ENCODE measurements around the gene TNS1.

TNS1 gene

DNA sequence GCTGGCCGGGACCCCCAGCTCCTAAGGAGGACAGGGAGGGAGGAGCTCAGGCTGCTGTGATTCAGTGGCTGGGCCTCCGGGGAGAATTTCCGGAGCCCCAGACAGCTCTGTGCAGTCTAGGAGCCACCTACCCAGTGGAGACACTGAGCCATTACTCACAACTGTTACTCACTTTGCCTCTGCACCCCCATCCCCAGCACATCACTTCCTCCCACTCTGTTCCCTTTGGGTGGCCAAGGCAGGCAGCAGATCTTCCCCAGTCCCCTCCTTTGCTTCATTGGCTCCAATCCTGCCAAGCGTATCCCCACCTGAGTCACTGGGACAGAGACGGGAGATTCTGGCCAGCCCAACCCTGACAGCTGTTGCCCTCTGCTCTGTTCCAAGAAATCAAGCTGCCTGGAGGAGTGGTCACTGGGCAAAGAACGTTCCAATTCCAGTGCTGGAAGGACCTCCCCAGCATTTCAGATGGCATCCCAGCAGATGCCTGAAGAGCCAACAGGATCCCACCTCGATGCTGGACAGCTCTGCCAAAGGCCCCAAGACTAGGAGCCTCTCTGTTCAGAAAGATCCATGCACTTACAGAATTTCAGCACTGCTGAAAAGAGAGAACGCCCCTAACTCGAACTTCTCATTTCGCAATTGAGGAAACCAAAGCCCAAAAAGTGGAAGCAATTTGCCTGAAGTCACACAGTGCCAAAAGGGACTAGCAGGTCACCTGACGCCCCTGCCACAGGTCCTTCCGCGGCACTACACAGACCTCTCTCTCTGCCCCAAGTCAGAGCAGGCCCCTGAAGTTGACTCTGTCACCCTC lies 68.3 kb downstream of the TNS1 start:
- TF ChIP-seq GABPA (IDR thresholded peaks at IDR 0.05; ENCODE audit: low read depth) (no peak), SPI1 (IDR thresholded peaks at IDR 0.05; ENCODE audit: borderline replicate concordance, low read depth) (peak; percentile 47; the same call in 1 of the 2 replicates), POLR2AphosphoS5 (IDR thresholded peaks at IDR 0.05; ENCODE audit: low read depth) (no peak)
- TF ChIP-seq, protein P1, sequence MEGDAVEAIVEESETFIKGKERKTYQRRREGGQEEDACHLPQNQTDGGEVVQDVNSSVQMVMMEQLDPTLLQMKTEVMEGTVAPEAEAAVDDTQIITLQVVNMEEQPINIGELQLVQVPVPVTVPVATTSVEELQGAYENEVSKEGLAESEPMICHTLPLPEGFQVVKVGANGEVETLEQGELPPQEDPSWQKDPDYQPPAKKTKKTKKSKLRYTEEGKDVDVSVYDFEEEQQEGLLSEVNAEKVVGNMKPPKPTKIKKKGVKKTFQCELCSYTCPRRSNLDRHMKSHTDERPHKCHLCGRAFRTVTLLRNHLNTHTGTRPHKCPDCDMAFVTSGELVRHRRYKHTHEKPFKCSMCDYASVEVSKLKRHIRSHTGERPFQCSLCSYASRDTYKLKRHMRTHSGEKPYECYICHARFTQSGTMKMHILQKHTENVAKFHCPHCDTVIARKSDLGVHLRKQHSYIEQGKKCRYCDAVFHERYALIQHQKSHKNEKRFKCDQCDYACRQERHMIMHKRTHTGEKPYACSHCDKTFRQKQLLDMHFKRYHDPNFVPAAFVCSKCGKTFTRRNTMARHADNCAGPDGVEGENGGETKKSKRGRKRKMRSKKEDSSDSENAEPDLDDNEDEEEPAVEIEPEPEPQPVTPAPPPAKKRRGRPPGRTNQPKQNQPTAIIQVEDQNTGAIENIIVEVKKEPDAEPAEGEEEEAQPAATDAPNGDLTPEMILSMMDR (IDR thresholded peaks at IDR 0.05; ENCODE audit: insufficient read depth, low read length): no peak
- TF ChIP-seq, protein P2, sequence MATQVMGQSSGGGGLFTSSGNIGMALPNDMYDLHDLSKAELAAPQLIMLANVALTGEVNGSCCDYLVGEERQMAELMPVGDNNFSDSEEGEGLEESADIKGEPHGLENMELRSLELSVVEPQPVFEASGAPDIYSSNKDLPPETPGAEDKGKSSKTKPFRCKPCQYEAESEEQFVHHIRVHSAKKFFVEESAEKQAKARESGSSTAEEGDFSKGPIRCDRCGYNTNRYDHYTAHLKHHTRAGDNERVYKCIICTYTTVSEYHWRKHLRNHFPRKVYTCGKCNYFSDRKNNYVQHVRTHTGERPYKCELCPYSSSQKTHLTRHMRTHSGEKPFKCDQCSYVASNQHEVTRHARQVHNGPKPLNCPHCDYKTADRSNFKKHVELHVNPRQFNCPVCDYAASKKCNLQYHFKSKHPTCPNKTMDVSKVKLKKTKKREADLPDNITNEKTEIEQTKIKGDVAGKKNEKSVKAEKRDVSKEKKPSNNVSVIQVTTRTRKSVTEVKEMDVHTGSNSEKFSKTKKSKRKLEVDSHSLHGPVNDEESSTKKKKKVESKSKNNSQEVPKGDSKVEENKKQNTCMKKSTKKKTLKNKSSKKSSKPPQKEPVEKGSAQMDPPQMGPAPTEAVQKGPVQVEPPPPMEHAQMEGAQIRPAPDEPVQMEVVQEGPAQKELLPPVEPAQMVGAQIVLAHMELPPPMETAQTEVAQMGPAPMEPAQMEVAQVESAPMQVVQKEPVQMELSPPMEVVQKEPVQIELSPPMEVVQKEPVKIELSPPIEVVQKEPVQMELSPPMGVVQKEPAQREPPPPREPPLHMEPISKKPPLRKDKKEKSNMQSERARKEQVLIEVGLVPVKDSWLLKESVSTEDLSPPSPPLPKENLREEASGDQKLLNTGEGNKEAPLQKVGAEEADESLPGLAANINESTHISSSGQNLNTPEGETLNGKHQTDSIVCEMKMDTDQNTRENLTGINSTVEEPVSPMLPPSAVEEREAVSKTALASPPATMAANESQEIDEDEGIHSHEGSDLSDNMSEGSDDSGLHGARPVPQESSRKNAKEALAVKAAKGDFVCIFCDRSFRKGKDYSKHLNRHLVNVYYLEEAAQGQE (IDR thresholded peaks at IDR 0.05; ENCODE audit: insufficient replicate concordance, low read depth): peak; percentile 77
- H3K27ac ChIP-seq (replicated peaks): no peak overlapping the region
- peak overlapping the region; percentile 11; the same call in 1 of the 2 replicates for H3K4me3 ChIP-seq (replicated peaks; ENCODE audit: insufficient read depth, low read length)
- H3K27me3 ChIP-seq (ENCODE audit: insufficient read depth, poor library complexity, severe bottlenecking): no peaks in the 10 kb centered on the region
- DNase-seq (ENCODE audit: low read depth in 1 of 2, low spot score in 1 of 2): peak; percentile 76 to 90

DNA sequence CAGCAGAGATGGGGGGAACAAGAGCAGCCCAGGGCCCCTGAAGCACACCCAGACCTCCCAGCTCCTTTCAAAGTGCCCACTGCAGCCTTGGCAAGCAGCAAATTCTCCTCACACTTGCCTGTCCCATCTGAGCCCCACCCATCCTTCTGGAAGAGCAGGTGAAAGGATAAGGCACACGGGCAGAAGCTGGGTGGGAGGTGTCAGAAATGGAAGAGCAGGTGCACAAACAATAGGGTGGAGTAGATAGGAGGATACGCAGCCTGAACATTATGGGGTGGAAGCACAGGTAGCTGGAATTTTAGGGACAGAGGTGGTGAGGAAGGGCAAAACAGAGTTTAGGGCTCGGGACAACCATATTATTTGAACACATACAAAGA lies 69.2 kb downstream of the TNS1 start:
- no peaks in the 10 kb centered on the region for H3K27me3 ChIP-seq (ENCODE audit: insufficient read depth, poor library complexity, severe bottlenecking)
- H3K27ac ChIP-seq (replicated peaks): no peak overlapping the region
- no peak overlapping the region for H3K4me3 ChIP-seq (replicated peaks; ENCODE audit: insufficient read depth, low read length)
- no peak for TF ChIP-seq POLR2AphosphoS5 (IDR thresholded peaks at IDR 0.05; ENCODE audit: low read depth)
- TF ChIP-seq, protein P1 (IDR thresholded peaks at IDR 0.05; ENCODE audit: insufficient read depth, low read length): no peak
- TF ChIP-seq SPI1 (IDR thresholded peaks at IDR 0.05; ENCODE audit: borderline replicate concordance, low read depth): no peak
- TF ChIP-seq, protein P2 (IDR thresholded peaks at IDR 0.05; ENCODE audit: insufficient replicate concordance, low read depth): no peak
- TF ChIP-seq GABPA (IDR thresholded peaks at IDR 0.05; ENCODE audit: low read depth): no peak
- DNase-seq (ENCODE audit: low read depth in 1 of 2, low spot score in 1 of 2): no peak

DNA sequence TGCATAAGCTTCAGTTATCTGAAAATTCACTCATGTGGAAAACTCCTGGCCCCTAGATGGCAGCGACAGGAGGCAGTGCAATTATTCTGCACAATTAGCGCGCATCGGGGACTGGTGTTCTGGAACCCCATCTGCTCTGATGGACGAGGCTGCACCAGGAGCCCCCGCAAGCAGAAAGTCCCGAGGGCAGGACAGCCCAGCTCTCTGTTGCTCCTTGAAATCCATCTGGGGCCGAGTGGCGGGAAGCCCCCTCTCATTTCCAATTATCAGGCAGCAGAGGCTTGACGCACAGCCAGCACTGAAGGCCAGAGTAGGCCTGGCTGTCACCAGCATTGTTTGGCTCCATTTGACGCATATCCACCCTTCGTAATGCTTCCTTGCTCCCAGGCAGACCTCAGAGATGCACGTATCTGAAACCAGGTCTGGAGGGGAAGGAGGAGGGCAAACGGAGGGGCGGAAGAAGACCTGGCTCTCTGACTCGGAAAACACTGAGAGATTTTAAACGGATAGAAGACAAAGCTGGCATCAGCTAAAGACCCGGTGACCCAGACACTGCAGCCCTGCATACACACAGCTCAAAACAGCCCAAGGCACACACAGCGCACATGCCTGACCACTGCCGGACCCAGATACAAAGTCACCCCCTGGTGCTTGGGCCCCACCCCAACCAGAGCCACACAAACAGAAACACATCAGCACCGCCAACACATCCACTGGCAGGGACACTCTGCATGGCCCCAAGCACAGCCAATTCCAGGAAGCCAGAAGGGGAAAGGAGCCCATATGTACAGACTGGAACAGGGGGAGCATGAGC lies 69.8 kb downstream of the TNS1 start:
- Histone ChIP-seq H3K27ac (replicated peaks) (no peak overlapping the region), H3K27me3 (ENCODE audit: insufficient read depth, poor library complexity, severe bottlenecking) (no peaks in the 10 kb centered on the region), H3K4me3 (replicated peaks; ENCODE audit: insufficient read depth, low read length) (no peak overlapping the region)
- DNase-seq (ENCODE audit: low read depth in 1 of 2, low spot score in 1 of 2): no peak
- no peak for TF ChIP-seq GABPA (IDR thresholded peaks at IDR 0.05; ENCODE audit: low read depth)
- TF ChIP-seq, protein P1 (IDR thresholded peaks at IDR 0.05; ENCODE audit: insufficient read depth, low read length): no peak
- TF ChIP-seq, protein P2 (IDR thresholded peaks at IDR 0.05; ENCODE audit: insufficient replicate concordance, low read depth): no peak
- TF ChIP-seq POLR2AphosphoS5 (IDR thresholded peaks at IDR 0.05; ENCODE audit: low read depth): no peak
- TF ChIP-seq SPI1 (IDR thresholded peaks at IDR 0.05; ENCODE audit: borderline replicate concordance, low read depth): no peak
